AG08396 (cell line): Measurements from ENCODE around the gene GRB10.
"Not testable (repeated sequence)": the region's sequence is repeated elsewhere in the genome, so short reads cannot be mapped to it uniquely, and the experiment has no call there.

Experiments used
- DNase-seq: peaks from one replicate; pipeline ENCODE4 v3.0.0; 2012; ENCODE audit warnings: low spot score, mixed read lengths

GRB10 gene

GRCh38 chr7:50607524-50608125 is 175.1 kb downstream of the GRB10 start:
- DNase-seq = no peak

GRCh38 chr7:50605059-50605458 is 177.6 kb downstream of the GRB10 start:
- no peak for DNase-seq

DNA sequence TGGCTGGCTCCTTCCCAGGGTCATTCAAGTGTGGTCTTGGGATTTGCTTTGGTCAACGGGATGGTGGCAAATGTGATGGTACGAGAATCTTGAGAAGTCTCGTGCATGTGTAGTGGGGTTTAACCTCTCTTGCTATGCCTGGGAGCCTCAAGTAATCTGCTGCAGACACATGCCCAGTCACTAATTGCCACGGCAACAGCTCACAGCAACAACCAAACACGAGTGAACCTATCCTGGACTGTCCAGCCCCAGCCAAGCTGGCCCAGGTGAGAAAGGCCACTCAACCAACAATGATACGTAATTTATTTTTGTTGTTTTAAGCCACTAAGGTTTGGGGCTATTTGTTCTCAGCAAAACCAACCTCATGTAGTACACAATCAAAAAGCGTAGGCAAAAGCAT is 179.4 kb downstream of the GRB10 start:
- DNase-seq = no peak

DNA sequence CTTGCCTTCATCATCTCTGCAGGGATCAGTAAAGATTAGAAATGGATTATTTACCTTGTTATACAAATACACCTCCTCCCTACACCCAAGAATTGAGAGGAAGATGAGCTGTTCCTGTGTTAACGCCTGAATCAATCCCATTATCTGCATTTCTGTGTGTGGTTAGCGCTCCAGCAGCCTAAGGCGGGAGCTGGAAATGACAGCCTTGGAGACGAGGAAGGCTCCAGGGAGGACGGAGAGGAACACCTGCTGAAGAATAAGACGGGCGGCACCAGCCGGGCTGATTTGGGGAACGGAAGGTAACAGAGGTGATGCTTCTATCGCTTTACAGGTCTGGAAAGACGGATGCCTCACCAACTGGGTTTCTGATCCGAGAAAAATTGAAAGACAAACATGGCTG is 183.3 kb downstream of the GRB10 start:
- DNase-seq = no peak

DNA sequence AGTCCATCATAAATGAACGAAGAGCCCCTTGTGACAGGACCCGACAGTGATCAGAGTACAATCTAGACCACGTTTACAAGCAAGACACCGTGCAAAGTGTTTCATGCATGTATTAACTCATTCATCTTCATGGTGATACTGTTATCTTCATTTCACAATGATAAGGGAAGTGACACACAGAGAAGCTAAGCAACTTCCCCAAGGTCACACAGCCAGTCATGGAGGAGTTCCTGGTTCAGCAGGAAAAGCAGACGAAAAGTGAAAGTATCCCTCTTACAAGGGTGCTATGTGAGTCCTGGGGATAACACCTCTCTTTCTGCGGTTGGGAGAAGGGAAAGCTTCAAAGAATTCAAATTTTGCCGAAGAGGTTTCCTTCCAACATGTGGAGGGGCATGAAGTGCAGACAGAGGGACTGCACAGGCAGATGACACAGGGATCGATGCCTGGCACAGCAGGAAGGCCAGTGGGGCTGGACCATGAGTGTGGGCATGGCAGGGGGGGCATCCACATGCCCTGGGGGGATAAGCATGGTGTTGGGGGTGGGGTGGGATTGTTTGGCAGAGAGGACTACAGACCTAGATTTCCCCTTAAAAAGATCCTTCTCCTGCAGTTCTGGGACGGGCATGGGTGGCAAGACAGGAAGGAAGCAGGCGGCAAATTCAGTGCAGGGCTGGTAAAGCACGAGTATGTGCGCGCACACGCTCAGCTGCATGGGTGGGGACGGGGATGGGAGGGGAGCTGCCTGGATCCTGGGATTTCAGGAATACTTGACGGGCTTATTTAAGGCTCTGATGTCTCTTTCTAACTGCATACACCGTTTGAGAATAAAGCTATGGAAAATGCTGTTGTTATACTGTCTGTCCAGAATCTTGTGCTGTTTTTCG is 184.0 kb downstream of the GRB10 start:
- DNase-seq = no peak

DNA sequence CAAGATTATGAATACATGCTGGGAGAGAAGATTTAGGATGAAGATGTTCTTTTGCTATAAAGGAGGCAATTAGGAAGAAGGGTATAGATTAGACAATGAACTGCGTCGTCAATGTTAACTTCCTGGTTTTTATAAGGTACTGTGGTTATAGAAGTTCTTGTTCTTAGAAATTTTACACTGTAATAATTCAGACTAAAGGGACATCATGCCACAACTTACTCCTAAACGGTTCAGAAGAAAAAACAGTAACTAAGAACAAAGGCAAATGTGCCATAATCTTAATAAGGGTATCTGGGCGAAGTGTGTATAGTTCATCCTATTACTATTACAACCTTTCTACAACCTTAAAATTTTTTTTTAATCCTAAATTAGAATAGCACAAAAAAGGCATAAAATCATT is 186.2 kb downstream of the GRB10 start:
- no peak for DNase-seq

- DNase-seq = peak; percentile 41
These were observed 187.1 kb downstream of the GRB10 start for GRCh38 chr7:50595491-50596102.

DNA sequence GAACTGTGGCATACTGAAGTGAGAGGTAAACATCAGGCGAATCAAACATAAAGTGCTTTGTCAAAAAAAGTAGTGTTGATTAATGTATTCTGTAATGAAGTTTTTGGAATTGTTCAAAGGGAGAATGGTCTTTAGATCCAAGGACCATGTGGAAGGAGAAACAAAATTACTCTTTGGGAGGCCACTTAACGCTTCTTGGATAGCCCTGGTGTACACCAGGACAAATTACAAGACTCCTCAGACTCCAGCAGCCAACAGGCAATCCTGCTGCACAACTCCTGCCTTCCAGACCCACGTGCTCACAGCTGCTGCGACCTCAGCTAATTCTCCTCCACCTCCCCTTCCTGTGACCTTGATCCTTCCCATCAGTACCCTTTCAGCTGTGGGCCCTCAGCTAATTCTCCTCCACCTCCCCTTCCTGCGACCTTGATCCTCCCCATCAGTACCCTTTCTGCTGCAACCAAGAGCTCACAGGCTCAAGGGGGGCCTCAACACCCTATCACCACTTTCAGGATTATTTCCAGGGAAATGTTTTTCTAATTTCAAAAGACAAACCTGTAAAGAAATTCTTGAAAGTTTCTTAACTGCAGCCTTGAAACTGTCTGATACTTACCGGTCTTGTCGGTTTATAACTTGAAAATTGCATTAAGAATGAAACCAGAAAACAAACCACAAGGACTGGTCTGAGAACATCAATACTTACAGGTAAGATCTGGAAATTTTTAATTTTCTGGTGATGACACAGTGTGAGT is 187.8 kb downstream of the GRB10 start:
- DNase-seq = no peak

- no peak for DNase-seq
These were observed 188.6 kb downstream of the GRB10 start for GRCh38 chr7:50594136-50594535.

DNA sequence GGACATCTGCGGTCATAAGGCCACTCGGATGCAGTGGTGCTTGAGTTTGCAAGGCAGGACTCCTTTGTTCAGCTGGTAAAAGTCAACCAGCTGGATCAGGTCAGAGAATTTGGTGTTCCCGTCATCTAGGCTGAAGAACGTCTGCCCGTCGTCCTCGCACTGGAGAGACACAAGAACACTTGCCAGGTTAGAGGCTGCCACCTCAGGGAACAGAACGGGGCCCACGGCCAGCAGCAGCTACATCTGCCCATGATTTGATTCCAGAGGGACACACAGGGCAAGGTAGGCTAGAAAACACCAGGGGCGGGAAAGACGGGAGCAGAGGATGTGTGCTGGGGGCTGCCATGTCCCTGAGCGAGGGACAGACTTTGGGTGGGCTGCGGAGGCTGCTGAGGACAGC is 189.8 kb downstream of the GRB10 start:
- no peak for DNase-seq

DNA sequence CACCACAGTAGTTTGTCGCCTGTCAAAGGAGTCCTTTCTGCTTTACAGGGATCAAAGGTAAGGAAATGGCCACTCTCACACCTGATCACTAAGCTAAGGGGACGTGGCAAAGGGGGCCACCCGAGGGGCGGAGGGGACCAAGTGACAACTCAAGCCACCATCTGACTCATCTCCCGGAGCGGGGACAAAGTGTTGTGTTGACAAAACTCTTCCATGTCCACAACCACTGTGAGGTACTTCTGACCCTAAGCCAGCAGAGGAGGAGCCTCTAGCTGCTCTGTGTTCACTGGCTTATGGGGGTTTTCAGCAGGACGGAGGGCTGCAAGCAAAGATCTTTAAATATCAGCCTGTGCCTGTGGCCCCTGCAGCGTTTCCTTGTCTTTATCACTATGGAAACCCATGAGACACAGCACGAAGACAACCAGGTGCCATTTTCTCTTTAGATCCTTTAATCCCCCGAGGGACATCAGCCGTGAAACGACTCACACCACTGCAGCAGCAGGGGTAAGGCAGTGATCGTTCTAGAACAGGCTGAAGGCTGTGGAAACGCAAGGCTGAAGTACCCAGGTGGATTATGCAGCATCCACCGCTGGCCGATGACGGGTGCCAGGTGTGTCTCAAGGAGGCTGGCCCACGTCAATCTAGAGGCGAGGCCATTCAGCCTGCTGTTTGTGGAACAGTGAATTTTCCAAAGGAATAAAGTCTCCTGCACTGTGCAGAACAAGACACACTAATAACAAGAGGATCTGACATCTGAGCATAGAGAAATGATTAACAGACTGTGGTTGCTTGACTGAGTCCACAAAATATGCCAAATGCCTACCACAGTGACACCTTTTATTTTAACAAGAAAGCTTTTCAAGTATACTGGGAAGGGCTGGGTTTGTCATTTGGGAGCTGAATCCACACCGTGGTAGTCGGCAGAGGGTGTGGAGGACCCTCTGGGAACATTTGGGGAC is 190.9 kb downstream of the GRB10 start:
- DNase-seq = no peak

GRCh38 chr7:50591098-50591479 is 191.6 kb downstream of the GRB10 start:
- no peak for DNase-seq

DNA sequence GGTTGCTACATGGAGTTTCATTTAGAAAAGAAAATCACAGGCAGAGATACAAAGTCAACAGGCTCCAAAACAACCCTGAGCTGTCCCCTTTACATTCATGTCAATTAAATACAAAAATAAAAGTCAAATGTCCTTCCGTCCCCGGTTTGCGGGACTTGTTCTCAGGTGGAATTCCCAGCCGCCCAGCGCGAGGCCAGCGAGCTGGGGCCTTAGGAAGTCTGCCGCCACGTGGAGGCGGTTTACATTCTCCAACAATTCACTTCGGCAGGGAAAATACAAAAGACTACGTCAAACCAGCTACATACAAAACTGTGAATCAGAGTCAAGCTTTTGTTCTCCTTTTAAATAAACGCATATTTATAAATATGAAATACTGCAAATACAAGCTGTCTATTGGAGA is 192.2 kb downstream of the GRB10 start:
- no peak for DNase-seq

- DNase-seq = no peak
These were observed 193.3 kb downstream of the GRB10 start for GRCh38 chr7:50589364-50589763.

DNA sequence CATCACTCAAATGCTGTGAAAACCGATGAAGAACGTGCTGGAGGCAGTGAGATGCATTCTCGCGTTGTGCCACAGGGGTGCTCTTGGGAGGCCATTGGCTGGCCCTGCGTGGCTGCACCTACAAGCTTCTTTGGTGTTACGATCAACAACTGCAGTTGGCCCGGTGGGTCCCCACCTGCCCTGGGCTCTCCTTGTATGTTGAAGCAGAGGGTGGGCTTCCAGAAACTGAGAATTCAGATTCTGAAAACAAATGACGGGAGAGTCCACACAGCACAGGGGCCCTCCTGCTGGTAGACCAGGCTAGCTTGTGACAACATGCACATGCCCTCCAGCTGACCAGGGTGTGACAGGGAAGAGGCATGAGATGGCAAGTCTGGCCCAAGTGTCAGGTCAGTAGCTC is 193.8 kb downstream of the GRB10 start:
- DNase-seq = no peak

DNA sequence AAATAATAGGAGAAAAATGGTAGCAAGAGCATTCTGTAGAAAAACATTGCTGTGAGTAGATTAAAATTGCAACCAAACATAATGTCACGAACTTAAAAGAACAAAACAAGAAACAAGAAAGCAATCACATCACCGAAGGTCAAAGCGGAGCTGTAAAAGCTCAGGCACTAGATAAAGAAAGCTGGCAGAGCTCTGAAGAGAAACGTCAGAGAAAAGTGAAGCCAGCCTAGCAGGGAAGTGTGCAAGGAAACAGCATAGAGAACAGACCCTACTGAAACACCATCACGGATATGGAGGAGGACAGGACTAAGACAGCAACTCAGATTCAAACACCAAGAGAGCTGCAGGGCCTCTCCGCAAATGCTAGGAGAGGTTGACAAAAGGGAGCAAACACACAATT is 195.0 kb downstream of the GRB10 start:
- no peak for DNase-seq

- no peak for DNase-seq
These were observed 197.8 kb downstream of the GRB10 start for GRCh38 chr7:50584793-50585408.

GRCh38 chr7:50584386-50584785 is 198.3 kb downstream of the GRB10 start:
- DNase-seq = no peak

DNA sequence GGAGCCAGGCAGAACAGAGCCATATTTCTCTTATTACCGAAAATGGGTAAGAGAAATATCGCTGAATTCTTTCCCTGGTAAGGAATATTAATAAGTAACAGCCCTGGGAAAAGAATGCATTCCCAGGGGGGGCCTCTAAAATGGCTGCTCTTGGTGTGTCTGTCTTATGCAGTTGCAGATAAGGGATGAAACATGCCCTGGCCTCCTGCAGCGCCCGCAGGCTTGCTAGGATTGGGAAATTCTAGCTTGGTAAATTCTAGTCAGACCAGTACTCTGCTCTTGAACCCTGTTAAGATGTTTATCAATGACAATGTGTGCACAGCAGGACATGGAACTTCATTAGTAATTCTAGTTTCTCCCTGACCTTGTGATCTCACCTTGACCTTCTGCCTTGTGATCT is 199.4 kb downstream of the GRB10 start:
- DNase-seq = not testable (repeated sequence)

DNA sequence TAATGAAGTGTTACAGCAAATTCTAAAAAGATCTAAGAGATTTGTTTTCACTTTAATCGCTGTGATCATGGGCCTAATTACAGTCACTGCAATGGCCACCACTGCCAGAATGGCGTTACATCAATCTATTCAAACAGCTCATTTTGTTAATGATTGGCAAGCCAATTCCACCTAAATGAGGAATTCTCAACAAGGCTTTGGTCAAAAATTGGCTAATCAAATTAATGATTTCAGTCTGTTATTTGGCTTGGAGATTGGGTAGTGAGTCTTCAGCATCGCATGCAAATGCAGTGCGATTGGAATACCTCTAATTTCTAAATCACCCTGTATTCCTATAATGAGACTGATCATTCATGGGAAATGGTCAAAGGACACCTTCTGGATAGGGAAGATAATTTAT is 200.4 kb downstream of the GRB10 start:
- DNase-seq = not testable (repeated sequence)

GRCh38 chr7:50580666-50581065 is 202.0 kb downstream of the GRB10 start:
- DNase-seq = not testable (repeated sequence)
